HTERT RPE-1 (cell line): ENCODE measurements around the gene SYNGR3.
"Not testable (repeated sequence)": the region's sequence is repeated elsewhere in the genome, so short reads cannot be mapped to it uniquely, and the experiment has no call there.

ENCODE experiments used
- in situ Hi-C: fragments of 300-500 bp; cut with MboI; formaldehyde crosslinking; loops from 4 replicates; pipeline ENCODE4 v1.14.3; 2020; ENCODE audit warnings: low sequenced_read_pairs

SYNGR3 gene

GRCh38 chr16:2027024-2028010 is 37.5 kb downstream of the SYNGR3 start:
- in situ Hi-C loops, result no loop called here

GRCh38 chr16:2028146-2028545 is 38.4 kb downstream of the SYNGR3 start:
- in situ Hi-C loops, result no loop called here

GRCh38 chr16:2028620-2029220 is 39.0 kb downstream of the SYNGR3 start:
- in situ Hi-C loops, result no loop called here

- in situ Hi-C loops, result no loop called here
These were observed 39.6 kb downstream of the SYNGR3 start for GRCh38 chr16:2029350-2029749.

DNA sequence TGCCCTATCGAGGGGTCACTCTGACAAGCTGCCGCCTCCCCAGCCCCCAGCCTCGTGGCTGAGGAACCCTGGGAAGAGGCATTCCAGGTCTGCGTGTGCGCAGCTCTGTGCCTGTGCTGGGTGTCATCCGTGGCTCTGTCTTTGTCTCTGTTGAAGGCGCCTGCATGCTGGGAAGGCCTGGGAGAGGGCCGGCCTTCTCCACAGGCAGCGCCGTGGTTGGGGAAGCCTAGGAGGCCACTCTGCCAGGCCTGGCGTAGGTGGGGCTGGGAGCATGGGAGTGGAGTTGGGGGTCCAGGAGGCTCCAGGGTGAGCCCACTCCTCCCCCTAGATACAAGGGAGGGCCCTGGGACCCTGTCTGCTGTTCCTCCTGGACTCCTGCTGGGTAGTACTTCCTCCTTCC is 40.3 kb downstream of the SYNGR3 start:
- in situ Hi-C loops, result no loop called here

- in situ Hi-C loops, result no loop called here
These were observed 41.4 kb downstream of the SYNGR3 start for GRCh38 chr16:2031081-2031577.

GRCh38 chr16:2032285-2033056 is 42.7 kb downstream of the SYNGR3 start:
- in situ Hi-C loops, result no loop called here

DNA sequence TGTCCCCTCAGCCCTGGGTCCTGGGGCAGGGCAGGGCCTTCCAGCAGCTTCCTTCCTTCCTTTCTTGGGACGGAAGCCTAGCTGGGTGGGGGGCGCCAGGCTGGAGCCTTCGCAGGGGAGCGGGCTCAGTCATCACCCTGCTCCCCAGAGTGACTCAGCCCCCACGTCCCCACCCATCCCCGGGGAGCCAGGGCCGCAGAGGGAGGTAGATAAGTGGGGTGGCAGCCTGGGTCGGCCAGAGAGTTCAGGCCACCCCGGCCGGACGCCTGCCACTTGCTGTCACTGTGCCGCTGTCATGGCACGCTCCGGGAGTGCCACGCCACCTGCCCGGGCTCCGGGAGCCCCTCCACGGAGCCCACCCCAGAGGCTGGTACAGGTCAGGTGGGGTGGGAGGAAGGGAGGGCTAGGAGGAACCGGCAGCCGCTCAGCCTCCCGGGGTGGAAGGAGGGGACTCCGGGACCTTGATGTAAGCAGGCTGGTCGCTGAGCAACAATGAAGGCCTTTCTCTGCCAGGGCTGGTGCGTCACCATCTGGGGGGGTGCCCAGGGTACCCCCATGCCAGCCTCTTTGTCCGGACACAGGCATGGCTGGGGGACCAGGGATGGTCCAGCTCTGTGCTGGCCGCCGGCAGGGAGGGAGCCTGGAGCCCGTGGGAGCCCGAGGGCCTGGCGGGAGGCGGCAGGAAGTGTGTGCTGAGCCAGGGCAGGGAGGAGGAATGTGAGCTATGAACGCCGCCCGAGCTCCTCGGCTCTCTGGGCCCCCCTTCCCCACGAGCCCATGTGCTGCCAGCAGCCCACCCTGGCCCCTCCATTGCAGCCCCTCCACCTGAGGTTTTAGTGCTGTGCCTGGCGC is 43.5 kb downstream of the SYNGR3 start:
- in situ Hi-C loops, result no loop called here

DNA sequence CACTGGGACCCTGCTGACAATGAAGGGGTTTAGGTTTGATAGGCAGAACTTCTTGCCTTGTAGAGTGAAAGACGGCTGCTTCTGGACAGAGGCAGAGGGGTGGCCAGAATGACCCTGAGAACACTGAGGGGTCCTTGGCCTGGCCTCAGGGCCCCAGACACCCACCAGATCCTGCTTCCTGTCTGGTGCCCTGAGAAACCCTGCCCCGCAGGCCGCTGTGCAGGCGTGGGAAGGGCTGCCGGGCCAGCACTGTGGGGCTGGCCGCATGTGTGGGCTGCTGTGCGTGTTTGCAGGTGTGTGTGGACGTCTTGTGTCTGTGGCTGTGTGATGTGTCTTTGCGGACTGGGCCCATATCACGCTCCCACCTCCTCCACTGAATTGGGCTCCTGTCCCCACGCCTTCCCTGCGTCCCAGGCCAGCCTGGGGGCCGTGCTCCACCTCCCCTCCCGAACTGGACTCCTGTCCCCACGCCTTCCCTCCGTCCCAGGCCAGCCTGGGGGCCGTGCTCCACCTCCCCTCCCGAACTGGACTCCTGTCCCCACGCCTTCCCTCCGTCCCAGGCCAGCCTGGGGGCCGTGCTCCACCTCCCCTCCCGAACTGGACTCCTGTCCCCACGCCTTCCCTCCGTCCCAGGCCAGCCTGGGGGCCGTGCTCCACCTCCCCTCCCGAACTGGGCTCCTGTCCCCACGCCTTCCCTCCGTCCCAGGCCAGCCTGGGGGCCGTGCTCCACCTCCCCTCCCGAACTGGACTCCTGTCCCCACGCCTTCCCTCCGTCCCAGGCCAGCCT is 44.3 kb downstream of the SYNGR3 start:
- in situ Hi-C loops, result not testable (repeated sequence)

GRCh38 chr16:2034696-2035430 is 45.1 kb downstream of the SYNGR3 start:
- in situ Hi-C loops, result no loop called here

- in situ Hi-C loops, result no loop called here
These were observed 45.8 kb downstream of the SYNGR3 start for GRCh38 chr16:2035431-2036199.

- in situ Hi-C loops, result no loop called here
These were observed 46.6 kb downstream of the SYNGR3 start for GRCh38 chr16:2036200-2036966.

- in situ Hi-C loops, result no loop called here
These were observed 47.3 kb downstream of the SYNGR3 start for GRCh38 chr16:2037115-2037514.

DNA sequence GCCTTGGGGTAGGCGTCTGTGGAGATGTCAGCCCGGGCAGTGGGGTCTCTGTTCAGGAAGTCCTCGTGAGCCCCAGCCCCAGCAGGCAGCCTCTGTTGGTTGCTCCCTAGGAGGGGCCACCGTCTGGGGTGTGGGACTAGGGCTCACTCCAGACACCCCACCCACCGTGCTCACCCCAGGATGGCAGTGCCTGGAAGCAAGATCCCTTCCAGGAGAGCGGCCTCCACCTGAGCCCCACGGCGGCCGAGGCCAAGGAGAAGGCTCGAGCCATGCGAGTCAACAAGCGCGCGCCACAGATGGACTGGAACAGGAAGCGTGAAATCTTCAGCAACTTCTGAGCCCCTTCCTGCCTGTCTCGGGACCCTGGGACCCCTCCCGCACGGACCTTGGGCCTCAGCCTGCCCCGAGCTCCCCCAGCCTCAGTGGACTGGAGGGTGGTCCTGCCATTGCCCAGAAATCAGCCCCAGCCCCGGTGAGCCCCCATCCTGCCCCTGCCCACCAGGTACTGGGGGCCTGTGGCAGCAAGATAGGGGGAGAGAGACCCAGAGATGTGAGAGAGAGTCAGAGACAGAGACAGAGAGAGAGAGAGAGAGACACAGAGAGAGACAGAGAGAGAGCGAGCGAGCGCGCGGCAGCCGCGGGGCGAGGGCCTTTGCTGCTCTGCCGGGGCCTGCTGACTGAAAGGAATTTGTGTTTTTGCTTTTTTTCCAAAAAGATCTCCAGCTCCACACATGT is 48.0 kb downstream of the SYNGR3 start:
- in situ Hi-C loops, result no loop called here

- in situ Hi-C loops, result no loop called here
These were observed 48.8 kb downstream of the SYNGR3 start for GRCh38 chr16:2038382-2039231.
